Mesendoderm (in vitro differentiated cells): ENCODE data around the gene THSD4.

Experiments used
- DNase-seq: peaks from one replicate; pipeline ENCODE4 v3.0.0; 2013
- H2AK5ac ChIP-seq: 2 replicates; pipeline ENCODE4 v1.6.1; 2013; ENCODE audit warnings: low read length, inconsistent platforms
- H2BK120ac ChIP-seq: 2 replicates; pipeline ENCODE4 v1.6.1; 2013; ENCODE audit warnings: low read depth, mild to moderate bottlenecking, low read length, moderate library complexity, mixed read lengths
- H2BK15ac ChIP-seq: replicated peaks from 2 replicates; pipeline ENCODE4 v1.6.1; 2013; ENCODE audit warnings: low read depth, mild to moderate bottlenecking, moderate library complexity
- H2BK5ac ChIP-seq: 2 replicates; pipeline ENCODE4 v1.6.1; 2013; ENCODE audit warnings: low read length, inconsistent platforms
- H3K18ac ChIP-seq: 2 replicates; pipeline ENCODE4 v1.6.1; 2013; ENCODE audit warnings: mild to moderate bottlenecking, low read length, mixed read lengths
- H3K23ac ChIP-seq: one replicate; pipeline ENCODE4 v1.6.1; 2013; ENCODE audit warnings: low read length
- H3K27ac ChIP-seq: 2 replicates; pipeline ENCODE4 v1.5.1; 2013; ENCODE audit warnings: low read depth, mild to moderate bottlenecking, inconsistent platforms, low read length, moderate library complexity
- H3K27me3 ChIP-seq: 2 replicates; pipeline ENCODE4 v1.6.1; 2013; ENCODE audit warnings: low read length, control low read depth, mild to moderate bottlenecking, inconsistent platforms; ENCODE audit not compliant: insufficient read depth, poor library complexity
- H3K36me3 ChIP-seq: 2 replicates; pipeline ENCODE4 v1.6.1; 2013; ENCODE audit warnings: low read length, inconsistent platforms; ENCODE audit not compliant: control insufficient read depth, insufficient read depth
- H3K4ac ChIP-seq: one replicate; pipeline ENCODE4 v1.6.1; 2013; ENCODE audit warnings: low read depth, mild to moderate bottlenecking, low read length, moderate library complexity
- H3K4me1 ChIP-seq: 2 replicates; pipeline ENCODE4 v1.6.1; 2013; ENCODE audit warnings: low read depth, low read length, inconsistent platforms; ENCODE audit not compliant: control insufficient read depth
- H3K4me2 ChIP-seq: 2 replicates; pipeline ENCODE4 v1.6.1; 2013; ENCODE audit warnings: low read length
- H3K4me3 ChIP-seq: 2 replicates; pipeline ENCODE4 v1.5.1; 2013; ENCODE audit warnings: mild to moderate bottlenecking, low read length
- H3K56ac ChIP-seq: one replicate; pipeline ENCODE4 v1.6.1; 2013; ENCODE audit warnings: low read length
- H3K79me1 ChIP-seq: 2 replicates; pipeline ENCODE4 v1.6.1; 2013; ENCODE audit warnings: low read length, inconsistent platforms
- H3K79me2 ChIP-seq: 2 replicates; pipeline ENCODE4 v1.6.1; 2013; ENCODE audit warnings: mild to moderate bottlenecking, low read length; ENCODE audit not compliant: control insufficient read depth, insufficient read depth
- H3K9ac ChIP-seq: 2 replicates; pipeline ENCODE4 v1.6.1; 2013; ENCODE audit warnings: low read length, inconsistent platforms
- H4K5ac ChIP-seq: one replicate; pipeline ENCODE4 v1.6.1; 2013; ENCODE audit warnings: low read length
- H4K8ac ChIP-seq: one replicate; pipeline ENCODE4 v1.6.1; 2013; ENCODE audit warnings: low read depth, mild to moderate bottlenecking, control low read depth, low read length, moderate library complexity
- WGBS: extraction: QIAGEN DNeasy Blood & Tissue Kit; methylation state at CpG from one replicate; pipeline ENCODE4 v1.1.7; 2013; ENCODE audit warnings: low lambda C conversion rate, missing lambda C conversion rate; ENCODE audit not compliant: insufficient coverage; ENCODE audit errors: extremely low coverage; 5-methylcytosine and 5-hydroxymethylcytosine counted together

Gene THSD4

DNA sequence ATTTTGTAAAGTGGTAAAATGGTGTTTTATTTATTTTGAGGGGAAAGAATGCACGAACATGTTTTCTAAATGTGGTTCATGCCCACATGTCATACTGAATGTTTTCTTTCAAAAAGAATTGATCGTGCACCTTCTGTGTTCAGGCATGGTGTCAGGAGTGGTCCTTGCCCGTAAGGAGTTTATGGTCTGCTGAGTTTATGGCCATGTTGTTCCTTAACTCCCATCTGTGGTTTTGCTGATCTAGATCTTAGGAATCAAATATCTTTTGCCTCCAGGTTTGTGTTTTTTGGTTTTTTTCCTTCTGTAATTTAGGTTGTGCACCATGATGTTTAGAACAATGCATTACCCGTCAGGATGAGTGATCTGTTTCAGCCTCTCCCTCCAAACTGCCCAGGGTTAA lies 390.7 kb downstream of the THSD4 start:
- H3K18ac ChIP-seq = no peak overlapping the region

DNA sequence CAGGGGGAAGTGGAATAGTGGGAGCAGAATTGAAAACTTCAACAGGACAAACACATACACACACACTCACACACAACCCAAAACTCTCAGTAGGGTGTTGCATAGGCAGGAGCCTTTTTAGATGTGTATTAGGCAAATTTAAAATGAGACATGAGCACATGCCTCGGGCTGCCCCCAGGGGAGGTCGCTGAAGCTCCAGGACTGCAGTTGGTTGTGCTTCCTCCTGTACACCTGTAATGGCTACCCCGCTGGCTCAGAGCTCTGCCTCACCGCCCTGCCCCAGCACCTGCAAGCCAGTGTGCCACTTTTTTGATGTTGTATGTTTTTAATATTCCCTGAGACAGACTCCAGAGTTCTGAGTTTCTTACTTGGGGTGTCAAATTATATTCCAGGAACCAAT lies 391.7 kb downstream of the THSD4 start:
- DNase-seq = no peak
- Histone ChIP-seq H3K79me2 (no peaks in the 10 kb centered on the region), H3K27me3 (no peaks in the 10 kb centered on the region), H2BK120ac (no peak overlapping the region), H3K4me3 (no peak overlapping the region), H3K23ac (no peak overlapping the region), H4K8ac (no peak overlapping the region), H3K4me1 (no peaks in the 10 kb centered on the region), H4K5ac (no peak overlapping the region), H3K4ac (no peak overlapping the region), H3K27ac (no peak overlapping the region), H3K56ac (no peak overlapping the region), H3K79me1 (no peaks in the 10 kb centered on the region), H3K36me3 (no peaks in the 10 kb centered on the region), H3K9ac (no peak overlapping the region), H2AK5ac (no peak overlapping the region), H3K4me2 (no peak overlapping the region), H3K18ac (no peak overlapping the region), H2BK15ac (no peak overlapping the region), H2BK5ac (no peak overlapping the region)
- WGBS = no CpG with 5 or more reads among the region's 4 CpGs

More for the DNA sequence above, 390.7 kb downstream of the THSD4 start:
- no peaks in the 10 kb centered on the region for H3K36me3 ChIP-seq
- H3K23ac ChIP-seq = no peak overlapping the region
- H3K4ac ChIP-seq = no peak overlapping the region
- no peaks in the 10 kb centered on the region for H3K27me3 ChIP-seq
- no peak for DNase-seq
- no peak overlapping the region for H2BK15ac ChIP-seq
- H4K5ac ChIP-seq = no peak overlapping the region
- no peak overlapping the region for H3K4me3 ChIP-seq
- H2BK120ac ChIP-seq = no peak overlapping the region
- no peak overlapping the region for H4K8ac ChIP-seq
- no peak overlapping the region for H3K56ac ChIP-seq
- H3K4me1 ChIP-seq = no peaks in the 10 kb centered on the region
- 100% methylated on average over 1 of the region's 4 CpGs for WGBS
- no peak overlapping the region for H2BK5ac ChIP-seq
- no peaks in the 10 kb centered on the region for H3K79me2 ChIP-seq
- no peaks in the 10 kb centered on the region for H3K79me1 ChIP-seq
- no peak overlapping the region for H2AK5ac ChIP-seq
- no peak overlapping the region for H3K9ac ChIP-seq
- no peak overlapping the region for H3K27ac ChIP-seq
- H3K4me2 ChIP-seq = no peak overlapping the region

DNA sequence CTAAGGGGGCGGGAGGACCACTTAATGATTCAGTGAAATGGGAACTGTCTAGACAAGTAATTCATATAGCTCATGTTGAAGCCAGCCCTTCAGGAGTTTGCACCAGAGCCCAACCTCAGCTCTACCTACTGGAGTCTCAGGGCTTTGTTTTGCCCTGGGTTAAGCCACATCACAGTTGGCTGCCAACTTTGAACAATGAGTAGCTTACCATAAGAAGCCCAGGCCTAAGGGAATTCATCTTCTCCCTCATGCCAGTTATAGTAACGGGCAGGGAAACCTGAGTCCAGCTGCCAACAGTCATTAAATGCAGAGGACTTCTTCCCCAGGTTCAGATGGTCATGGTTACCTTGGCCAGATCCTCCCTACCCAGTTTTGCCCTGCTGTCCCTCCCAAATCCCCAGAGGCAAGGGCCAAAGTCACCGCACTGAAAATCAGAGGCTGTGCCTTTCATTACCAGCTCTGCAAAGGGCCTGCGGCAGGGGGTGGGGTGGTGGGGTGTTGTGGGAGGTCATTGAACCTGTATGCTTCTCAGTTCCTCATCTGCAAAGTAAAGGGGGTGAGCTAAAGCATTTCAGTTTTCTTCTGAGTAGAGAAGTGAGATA lies 392.9 kb downstream of the THSD4 start:
- Histone ChIP-seq H3K79me1 (no peaks in the 10 kb centered on the region), H2AK5ac (no peak overlapping the region), H4K5ac (no peak overlapping the region), H3K4me1 (no peaks in the 10 kb centered on the region), H3K9ac (no peak overlapping the region), H3K27ac (no peak overlapping the region), H2BK5ac (no peak overlapping the region), H2BK120ac (no peak overlapping the region), H3K4ac (no peak overlapping the region), H3K23ac (no peak overlapping the region), H3K18ac (no peak overlapping the region), H3K27me3 (no peaks in the 10 kb centered on the region), H3K4me3 (no peak overlapping the region), H4K8ac (no peak overlapping the region), H2BK15ac (no peak overlapping the region), H3K56ac (no peak overlapping the region), H3K79me2 (no peaks in the 10 kb centered on the region), H3K4me2 (no peak overlapping the region), H3K36me3 (no peaks in the 10 kb centered on the region)
- no peak for DNase-seq
- no CpG with 5 or more reads among the region's 4 CpGs for WGBS

DNA sequence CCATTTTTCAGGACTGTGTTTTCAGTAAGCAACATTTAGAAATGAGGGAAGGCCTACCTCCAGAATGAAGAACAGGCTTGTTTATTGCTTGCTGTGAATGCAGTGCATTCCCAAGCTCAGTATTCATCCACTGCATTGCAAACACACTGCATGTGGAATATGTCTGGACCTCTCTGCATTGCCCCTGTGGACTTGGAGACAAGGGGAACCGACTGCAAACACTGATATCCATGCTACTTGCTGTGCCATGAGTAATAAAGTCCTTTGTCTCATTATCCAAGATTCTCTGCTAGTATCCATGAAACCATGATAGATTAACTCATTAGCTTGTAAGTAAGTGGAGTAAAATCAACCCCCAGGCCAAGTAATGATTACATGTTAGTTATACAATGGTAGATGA lies 393.9 kb downstream of the THSD4 start:
- Histone ChIP-seq H3K56ac (no peak overlapping the region), H3K79me2 (no peaks in the 10 kb centered on the region), H4K8ac (no peak overlapping the region), H2AK5ac (no peak overlapping the region), H2BK5ac (no peak overlapping the region), H4K5ac (no peak overlapping the region), H3K4ac (no peak overlapping the region), H3K18ac (no peak overlapping the region), H3K4me2 (no peak overlapping the region), H3K79me1 (no peaks in the 10 kb centered on the region), H3K23ac (no peak overlapping the region), H3K9ac (no peak overlapping the region), H3K4me3 (no peak overlapping the region), H3K27ac (no peak overlapping the region), H3K4me1 (no peaks in the 10 kb centered on the region), H2BK15ac (no peak overlapping the region), H3K27me3 (no peaks in the 10 kb centered on the region), H2BK120ac (no peak overlapping the region), H3K36me3 (no peaks in the 10 kb centered on the region)
- DNase-seq = no peak
- no CpG with 5 or more reads among the region's 1 CpG for WGBS

DNA sequence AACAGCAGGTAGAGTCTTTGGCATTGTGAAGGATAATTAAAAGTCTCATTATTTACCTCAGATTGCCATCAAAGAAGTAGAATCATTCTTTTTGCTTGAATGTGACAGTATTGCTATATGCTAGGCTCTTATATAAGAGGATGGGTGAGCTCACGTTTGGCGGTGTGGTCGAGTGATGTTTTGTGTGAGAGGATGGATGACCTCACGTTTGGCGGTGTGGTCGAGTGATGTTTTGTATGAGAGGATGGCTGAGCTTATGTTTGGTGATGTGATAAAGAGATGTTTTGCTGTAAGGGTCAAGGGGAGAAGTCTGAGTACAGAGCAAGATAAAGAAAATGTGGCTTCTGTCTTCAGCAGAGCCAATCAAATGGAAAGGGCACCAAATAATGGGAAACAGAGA lies 395.5 kb downstream of the THSD4 start:
- Histone ChIP-seq H2BK15ac (no peak overlapping the region), H3K79me2 (no peaks in the 10 kb centered on the region), H3K18ac (no peak overlapping the region), H3K4me1 (no peaks in the 10 kb centered on the region), H3K36me3 (no peaks in the 10 kb centered on the region), H2AK5ac (no peak overlapping the region), H2BK120ac (no peak overlapping the region), H3K27me3 (no peaks in the 10 kb centered on the region), H3K56ac (no peak overlapping the region), H3K4me2 (no peak overlapping the region), H4K8ac (no peak overlapping the region), H3K4me3 (no peak overlapping the region), H2BK5ac (no peak overlapping the region), H3K4ac (no peak overlapping the region), H3K27ac (no peak overlapping the region), H3K23ac (no peak overlapping the region), H3K9ac (no peak overlapping the region), H3K79me1 (no peaks in the 10 kb centered on the region), H4K5ac (no peak overlapping the region)
- DNase-seq = no peak
- WGBS = 100% methylated on average over 5 of the region's 6 CpGs
